Chondrocyte (in vitro differentiated cells): ENCODE measurements around the gene FGA. TPM values are rescaled to one million over a fixed set of nuclear protein-coding genes. Genes with fewer than 3 reads are reported as not detected.
"Not testable (repeated sequence)": the region's sequence is repeated elsewhere in the genome, so short reads cannot be mapped to it uniquely, and the experiment has no call there.

Experiments
- DNase-seq: peaks from one replicate; pipeline ENCODE4 v3.0.0; 2021; ENCODE audit warnings: mixed read lengths, low spot score
- H3K27ac Mint-ChIP-seq: one replicate; pipeline ENCODE4 v1.8.0; 2021; ENCODE audit warnings: mild to moderate bottlenecking, moderate library complexity, mixed read lengths; ENCODE audit not compliant: unreplicated experiment
- H3K27me3 Mint-ChIP-seq: 2 replicates; pipeline ENCODE4 v1.8.0; 2021; ENCODE audit warnings: low read depth, mixed read lengths
- H3K36me3 Mint-ChIP-seq: 2 replicates; pipeline ENCODE4 v1.8.0; 2021; ENCODE audit warnings: low read depth, mixed read lengths
- H3K4me1 Mint-ChIP-seq: 2 replicates; pipeline ENCODE4 v1.8.0; 2021; ENCODE audit warnings: low read depth, mild to moderate bottlenecking, mixed read lengths
- H3K4me3 Mint-ChIP-seq: one replicate; pipeline ENCODE4 v1.8.0; 2021; ENCODE audit warnings: mild to moderate bottlenecking, moderate library complexity, mixed read lengths; ENCODE audit not compliant: unreplicated experiment
- H3K9me3 Mint-ChIP-seq: 2 replicates; pipeline ENCODE4 v1.8.0; 2021; ENCODE audit warnings: low read depth, mixed read lengths
- CTCF ChIP-seq: fragments of 200-600 bp; sonication (generic); IDR thresholded peaks from 2 replicates; pipeline ENCODE4 v1.5.0; 2021; ENCODE audit warnings: antibody characterized with exemption, mild to moderate bottlenecking, moderate library complexity
- total RNA-seq: library from RNA; stranded (reverse); gene quantifications from 3 replicates; pipeline ENCODE4 v1.2.1, GENCODE V29; 2021

Gene FGA
- total RNA-seq, 1 donor from 2014 or later = not detected

- Mint-ChIP-seq H3K9me3 (no peaks in the 10 kb centered on the region), H3K27ac (no peak overlapping the region), H3K4me3 (no peak overlapping the region), H3K27me3 (peaks cover 42% of the 10 kb centered on the region), H3K36me3 (no peaks in the 10 kb centered on the region), H3K4me1 (no peaks in the 10 kb centered on the region)
- TF ChIP-seq CTCF = no peak
- no peak for DNase-seq
Measured at GRCh38 chr4:154602404-154603020, 12.0 kb upstream of the FGA start.

- no peak for TF ChIP-seq CTCF
- Mint-ChIP-seq H3K27ac (no peak overlapping the region), H3K4me3 (no peak overlapping the region), H3K9me3 (no peaks in the 10 kb centered on the region), H3K27me3 (peaks cover 33% of the 10 kb centered on the region), H3K36me3 (no peaks in the 10 kb centered on the region), H3K4me1 (no peaks in the 10 kb centered on the region)
- no peak for DNase-seq
Measured at GRCh38 chr4:154597798-154598774, 7.5 kb upstream of the FGA start.

- DNase-seq, H3K36me3 Mint-ChIP-seq, H3K4me3 Mint-ChIP-seq, H3K9me3 Mint-ChIP-seq, H3K4me1 Mint-ChIP-seq, H3K27ac Mint-ChIP-seq: not testable (repeated sequence)
- H3K27me3 Mint-ChIP-seq = peaks cover 33% of the 10 kb centered on the region
Measured at GRCh38 chr4:154597281-154597680, 6.7 kb upstream of the FGA start.

GRCh38 chr4:154595807-154596206, 5.3 kb upstream of the FGA start:
- TF ChIP-seq CTCF = no peak
- Mint-ChIP-seq H3K4me1 (no peaks in the 10 kb centered on the region), H3K36me3 (no peaks in the 10 kb centered on the region), H3K9me3 (no peaks in the 10 kb centered on the region), H3K4me3 (no peak overlapping the region), H3K27me3 (peaks cover 29% of the 10 kb centered on the region), H3K27ac (no peak overlapping the region)
- no peak for DNase-seq

GRCh38 chr4:154594343-154594742, 3.8 kb upstream of the FGA start:
- not testable (repeated sequence) for H3K4me1 Mint-ChIP-seq, H3K36me3 Mint-ChIP-seq, DNase-seq, H3K27ac Mint-ChIP-seq, H3K9me3 Mint-ChIP-seq, H3K4me3 Mint-ChIP-seq
- peaks cover 31% of the 10 kb centered on the region for H3K27me3 Mint-ChIP-seq

- Mint-ChIP-seq H3K4me1 (no peaks in the 10 kb centered on the region), H3K27me3 (peaks cover 33% of the 10 kb centered on the region), H3K27ac (no peak overlapping the region), H3K4me3 (no peak overlapping the region), H3K9me3 (no peaks in the 10 kb centered on the region), H3K36me3 (no peaks in the 10 kb centered on the region)
- no peak for DNase-seq
- no peak for TF ChIP-seq CTCF
Measured at GRCh38 chr4:154593868-154594267, 3.3 kb upstream of the FGA start.
